Thymus (tissue), 11 donors: ENCODE data around the gene EOLA1. TPM values are rescaled to one million over a fixed set of nuclear protein-coding genes. Genes with fewer than 3 reads are reported as not detected.
"Not testable (repeated sequence)": the region's sequence is repeated elsewhere in the genome, so short reads cannot be mapped to it uniquely, and the experiment has no call there.

Experiments used
- DNase-seq, 9 donors: peaks; one replicate each; pipeline ENCODE4 v3.0.0-alpha.2; 2013; ENCODE audit warnings: low spot score in 9 of 9, low read depth in 6 of 9, missing footprints in 1 of 9
- H3K27ac ChIP-seq, 2 donors: one replicate each; pipeline ENCODE4 v1.5.1; 2013; ENCODE audit warnings: control low read depth in 1 of 2, low read depth in 1 of 2, low read length in 1 of 2, mild to moderate bottlenecking in 1 of 2, moderate library complexity in 1 of 2
- H3K27me3 ChIP-seq, 2 donors: one replicate each; pipeline ENCODE4 v1.5.1; 2013; ENCODE audit warnings: low read length in 1 of 2; ENCODE audit not compliant: control insufficient read depth in 2 of 2, insufficient read depth in 1 of 2
- H3K36me3 ChIP-seq, 2 donors: one replicate each; pipeline ENCODE4 v1.5.1; 2013; ENCODE audit warnings: low read length in 1 of 2, mild to moderate bottlenecking in 1 of 2, moderate library complexity in 1 of 2; ENCODE audit not compliant: control insufficient read depth in 2 of 2, insufficient read depth in 2 of 2
- H3K4me1 ChIP-seq, 2 donors: one replicate each; pipeline ENCODE4 v1.5.1; 2013; ENCODE audit warnings: low read length in 2 of 2; ENCODE audit not compliant: control insufficient read depth in 2 of 2, insufficient read depth in 2 of 2
- H3K4me3 ChIP-seq, 2 donors: one replicate each; pipeline ENCODE4 v1.5.1; 2013; ENCODE audit warnings: low read length in 2 of 2, control low read depth in 1 of 2, mild to moderate bottlenecking in 1 of 2
- H3K9me3 ChIP-seq, 2 donors: one replicate each; pipeline ENCODE4 v1.5.1; 2013; ENCODE audit warnings: low read length in 1 of 2, mild to moderate bottlenecking in 1 of 2; ENCODE audit not compliant: control insufficient read depth in 2 of 2, insufficient read depth in 1 of 2
- WGBS: extraction: QIAGEN DNeasy Blood & Tissue Kit; methylation state at CpG from one replicate; pipeline ENCODE4 v1.1.7; 2013; 5-methylcytosine and 5-hydroxymethylcytosine counted together
- polyA plus RNA-seq: library from polyadenylated mRNA; stranded (reverse); fragments of 200-250 nt; gene quantifications from one replicate; pipeline ENCODE4 v1.2.3, GENCODE V29; 2013
- total RNA-seq: library from RNA; stranded (reverse); fragments of 120-200 nt; gene quantifications from one replicate; pipeline ENCODE4 v1.2.4, GENCODE V29; 2013
- donor health status: healthy.

The EOLA1 gene
- total and polyA plus RNA-seq, 2 donors = 18.1 to 33.5 TPM

DNA sequence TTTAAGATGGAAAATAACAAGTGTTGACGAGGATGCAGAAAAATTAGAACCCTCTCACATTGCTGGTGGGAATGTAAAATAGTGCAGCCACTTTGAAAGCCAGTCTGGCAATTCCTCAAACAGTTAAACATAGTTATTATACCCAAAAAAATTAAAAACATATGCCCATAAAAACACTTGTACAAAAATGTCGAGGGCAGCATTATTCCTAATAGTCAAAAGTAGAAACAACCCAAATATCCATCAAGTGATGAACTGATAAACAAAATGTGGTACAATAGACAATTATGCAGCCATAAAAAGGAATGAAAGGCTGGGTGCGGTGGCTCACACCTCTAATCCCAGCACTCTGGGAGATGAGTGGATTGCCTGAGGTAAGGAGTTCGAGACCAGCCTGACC lies 42.0 kb upstream of the EOLA1 start:
- DNase-seq = no peak
- Histone ChIP-seq H3K4me1 (peaks cover 0 to 3% of the 10 kb centered on the region in 2 donors), H3K9me3 (no peaks in the 10 kb centered on the region), H3K27ac (no peak overlapping the region), H3K36me3 (peaks cover 24 to 30% of the 10 kb centered on the region in 2 donors), H3K4me3 (no peak overlapping the region), H3K27me3 (no peaks in the 10 kb centered on the region)
- over 99% methylated on average over 4 of the region's 4 CpGs for WGBS

DNA sequence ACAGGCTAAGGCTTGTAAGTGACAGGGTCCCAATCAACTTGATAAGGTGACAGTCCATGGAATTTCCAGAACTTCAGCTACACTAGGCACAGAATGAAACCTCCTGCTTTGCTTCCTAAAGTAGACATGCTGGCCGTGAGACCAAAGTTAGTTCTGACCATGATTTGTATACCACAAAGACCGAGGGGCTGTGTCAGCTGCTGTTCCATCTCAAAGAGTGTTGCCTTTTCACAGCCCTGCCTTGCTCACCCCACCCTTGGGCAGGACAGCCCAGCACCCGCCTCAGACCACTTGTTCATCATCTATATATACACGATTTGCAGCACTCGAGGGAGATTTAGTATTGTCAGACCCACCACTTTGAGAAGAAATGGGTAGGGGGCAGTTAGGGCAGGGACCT lies 41.0 kb upstream of the EOLA1 start:
- peaks cover 18 to 20% of the 10 kb centered on the region in 2 donors for H3K36me3 ChIP-seq

DNA sequence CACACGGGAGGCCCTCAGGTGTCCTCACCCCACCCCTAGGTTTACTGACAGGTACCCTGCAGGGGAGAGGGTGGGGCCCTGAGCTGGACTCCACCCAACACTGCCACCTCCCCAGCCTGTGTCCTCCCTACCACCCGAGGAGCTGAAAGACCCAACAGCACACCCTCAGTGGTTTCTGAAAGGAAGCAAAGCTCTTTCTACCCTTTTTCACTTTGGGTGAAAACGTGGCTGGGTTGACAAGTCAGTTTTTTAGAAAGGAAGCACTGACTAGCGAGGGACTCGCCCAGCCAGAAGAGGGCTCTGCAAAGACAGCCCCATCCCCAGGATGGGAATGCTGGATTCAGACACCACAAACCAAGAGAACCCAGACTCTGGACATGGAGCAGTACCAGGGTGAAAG lies 37.9 kb upstream of the EOLA1 start:
- H3K4me1 ChIP-seq = peaks cover 3 to 14% of the 10 kb centered on the region in 2 donors
- DNase-seq, H3K27me3 ChIP-seq, H3K36me3 ChIP-seq, H3K4me3 ChIP-seq, H3K27ac ChIP-seq, H3K9me3 ChIP-seq: not testable (repeated sequence)
- 57% methylated on average over 5 of the region's 5 CpGs for WGBS

More for the DNA sequence above, 41.0 kb upstream of the EOLA1 start:
- Histone ChIP-seq H3K4me3 (no peak overlapping the region), H3K27me3 (no peaks in the 10 kb centered on the region), H3K9me3 (no peaks in the 10 kb centered on the region), H3K4me1 (peaks cover 0 to 7% of the 10 kb centered on the region in 2 donors), H3K27ac (no peak overlapping the region)
- DNase-seq = no peak
- WGBS = 95% methylated on average over 5 of the region's 5 CpGs

DNA sequence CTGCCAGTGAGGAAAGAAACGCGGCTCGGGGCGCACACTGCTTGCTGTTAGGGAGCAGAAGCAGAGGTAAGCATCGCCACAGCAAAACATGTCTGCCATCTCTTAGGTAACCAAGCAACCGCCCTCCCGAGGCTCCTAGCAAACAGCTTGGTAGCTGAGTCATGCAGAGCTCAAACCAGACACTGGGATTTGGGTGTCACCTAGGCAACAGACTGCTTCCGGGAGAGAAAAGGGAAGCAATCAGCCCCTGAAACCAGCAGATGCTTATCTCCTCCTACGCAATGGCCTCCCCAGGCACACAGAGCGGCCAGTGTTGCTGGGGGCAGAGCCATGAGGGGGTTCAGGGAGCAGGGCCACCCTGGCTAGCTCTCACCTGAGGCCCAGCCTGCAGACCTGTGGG lies 37.4 kb upstream of the EOLA1 start:
- H3K4me1 ChIP-seq = peaks cover 3 to 14% of the 10 kb centered on the region in 2 donors
- DNase-seq = peak in 1 of 9 donors; percentile 54
- H3K9me3 ChIP-seq, H3K27me3 ChIP-seq, H3K4me3 ChIP-seq, H3K27ac ChIP-seq, H3K36me3 ChIP-seq: not testable (repeated sequence)
- WGBS = 6% methylated on average over 3 of the region's 10 CpGs

DNA sequence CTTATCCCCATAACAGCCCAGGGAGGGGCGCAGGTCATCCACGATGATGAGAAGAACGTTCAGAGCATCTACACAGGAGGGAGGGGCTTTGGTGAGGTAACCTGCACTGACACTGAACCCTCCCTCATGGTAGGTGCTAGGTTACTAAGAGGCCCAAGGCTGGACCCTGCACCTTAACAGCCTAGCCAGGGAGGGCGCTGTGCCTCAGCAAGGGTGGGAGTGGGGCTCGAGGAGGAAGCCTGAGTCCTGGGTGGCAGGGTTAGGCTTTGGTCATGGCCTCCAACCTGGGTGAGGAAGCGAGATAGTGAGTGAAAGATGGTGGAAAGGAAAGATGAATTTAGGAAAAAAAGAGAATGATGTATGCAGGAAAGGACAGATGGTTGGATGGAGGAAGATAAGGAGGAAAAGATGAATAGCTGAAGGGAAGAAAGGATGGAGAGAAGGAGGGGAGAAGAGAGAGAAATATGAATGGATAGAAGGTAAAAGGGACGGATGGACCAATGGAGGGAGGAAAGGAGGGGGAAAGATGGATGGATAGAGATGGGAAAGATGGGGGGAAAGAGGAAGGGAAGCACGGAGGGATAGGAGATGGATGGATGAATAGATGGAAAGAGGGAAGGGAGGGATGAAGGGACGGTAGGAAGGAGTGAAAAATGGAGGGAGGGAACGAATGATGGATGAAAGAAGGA lies 36.4 kb upstream of the EOLA1 start:
- Histone ChIP-seq H3K27me3 (peaks cover 0 to 2% of the 10 kb centered on the region in 2 donors), H3K27ac (peak overlapping the region in 1 of 2 donors; percentile 78), H3K4me3 (peak overlapping the region; percentile 57 to 58), H3K4me1 (peaks cover 3 to 14% of the 10 kb centered on the region in 2 donors), H3K9me3 (no peaks in the 10 kb centered on the region), H3K36me3 (no peaks in the 10 kb centered on the region)
- DNase-seq = peak in 3 of 9 donors; percentile 11 to 47 (median 14)
- WGBS = 45% methylated on average over 10 of the region's 10 CpGs

DNA sequence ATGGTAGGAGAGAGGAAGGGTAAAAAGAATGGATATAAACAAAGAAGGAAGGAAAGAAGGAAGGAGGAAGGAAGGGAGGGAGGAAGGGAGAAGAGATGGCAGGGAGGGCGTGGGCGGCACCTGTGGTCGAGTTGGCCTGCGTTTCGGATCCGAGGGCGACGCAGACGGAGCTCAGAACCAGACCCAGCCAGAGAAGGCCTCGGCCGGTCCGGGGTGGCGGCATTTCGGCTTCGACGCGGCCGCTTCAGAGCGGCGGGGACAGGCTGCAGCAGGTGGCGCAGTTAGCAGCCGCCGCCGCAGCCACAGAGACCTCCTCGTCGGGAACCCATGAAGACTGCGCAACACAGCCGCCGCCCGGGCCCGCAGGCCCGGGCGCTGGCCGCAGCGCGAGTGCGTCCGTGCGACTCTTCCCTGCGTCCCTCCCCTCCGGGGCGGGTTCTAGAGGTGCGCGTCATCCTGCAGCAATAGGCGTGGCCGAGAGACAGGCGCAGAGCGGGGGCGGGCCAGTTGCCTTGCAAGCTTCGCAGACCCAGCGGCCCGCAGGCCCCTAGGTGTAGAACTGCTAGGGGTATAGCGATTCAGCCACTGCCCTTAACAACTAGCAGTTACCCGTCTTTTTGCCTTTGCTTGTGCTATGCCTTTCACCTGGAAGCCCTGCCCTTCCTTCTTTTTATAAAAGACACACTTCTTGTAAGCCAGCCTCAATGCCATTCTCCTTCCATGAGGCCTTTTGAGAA lies 35.7 kb upstream of the EOLA1 start, which contains the start of gene IDS:
Gene IDS (minus strand): TSS at position 392 of the 737 bp plus-strand sequence. CDS start 169 bp downstream, at position 223.
- under 1% methylated on average over 54 of the region's 54 CpGs for WGBS
- peak; percentile 38 to 87 (median 71) for DNase-seq
- no peaks in the 10 kb centered on the region for H3K36me3 ChIP-seq
- peak within 1 kb of the TSS; percentile 57 to 58 for H3K4me3 ChIP-seq
- no peaks in the 10 kb centered on the region for H3K9me3 ChIP-seq
- H3K27me3 ChIP-seq = peaks cover 0 to 2% of the 10 kb centered on the region in 2 donors
- H3K4me1 ChIP-seq = peaks cover 3 to 14% of the 10 kb centered on the region in 2 donors
- H3K27ac ChIP-seq = peak within 1 kb of the TSS; percentile 74 to 78

DNA sequence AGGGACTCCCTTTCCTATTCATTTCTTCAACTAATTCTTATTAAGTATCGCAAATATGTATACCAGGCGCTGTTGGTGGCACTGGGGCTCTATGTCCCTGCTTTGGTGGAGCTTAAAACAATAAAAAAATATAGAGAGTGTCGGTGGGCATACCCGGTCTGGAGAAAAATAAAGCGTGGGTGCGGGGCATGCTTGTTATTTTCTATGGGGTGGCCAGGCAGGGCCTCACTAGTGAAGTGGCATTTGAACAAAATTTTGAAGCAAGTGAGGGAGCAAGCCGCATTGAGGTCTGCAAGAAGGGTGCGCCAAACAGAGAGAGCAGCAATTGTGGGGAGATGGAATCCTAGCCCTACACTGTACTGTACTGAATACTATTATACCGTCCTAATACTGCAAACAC lies 35.1 kb upstream of the EOLA1 start:
- Histone ChIP-seq H3K27ac (no peak overlapping the region), H3K4me1 (peaks cover 3 to 14% of the 10 kb centered on the region in 2 donors), H3K4me3 (peak overlapping the region in 1 of 2 donors; percentile 58), H3K9me3 (no peaks in the 10 kb centered on the region), H3K27me3 (peaks cover 0 to 2% of the 10 kb centered on the region in 2 donors), H3K36me3 (no peaks in the 10 kb centered on the region)
- 94% methylated on average over 9 of the region's 9 CpGs for WGBS
- DNase-seq = no peak

DNA sequence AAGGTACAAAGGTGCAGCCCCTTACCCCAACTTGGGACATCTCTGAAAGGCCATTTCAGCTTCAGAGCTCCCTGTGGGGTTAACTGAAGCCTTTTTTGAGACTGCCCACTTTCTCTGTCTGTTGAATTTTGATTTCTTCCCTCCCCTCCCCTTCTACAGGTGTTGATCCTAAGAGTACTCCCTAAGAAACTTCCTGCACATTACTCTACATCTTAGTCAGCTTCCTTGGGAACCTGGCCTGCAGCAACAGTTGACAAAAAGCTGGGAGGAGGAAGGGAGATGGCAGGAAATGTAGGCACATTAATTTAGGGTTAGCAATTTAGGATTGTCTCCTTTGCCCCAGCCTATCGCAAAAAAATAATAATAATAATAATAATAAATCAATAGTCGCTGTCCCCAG lies 34.5 kb upstream of the EOLA1 start:
- no peak for DNase-seq
- H3K27ac ChIP-seq = no peak overlapping the region
- no peaks in the 10 kb centered on the region for H3K36me3 ChIP-seq
- 97% methylated on average over 2 of the region's 2 CpGs for WGBS
- no peak overlapping the region for H3K4me3 ChIP-seq
- H3K27me3 ChIP-seq = peaks cover 0 to 2% of the 10 kb centered on the region in 2 donors
- H3K4me1 ChIP-seq = peaks cover 3 to 14% of the 10 kb centered on the region in 2 donors
- H3K9me3 ChIP-seq = no peaks in the 10 kb centered on the region

DNA sequence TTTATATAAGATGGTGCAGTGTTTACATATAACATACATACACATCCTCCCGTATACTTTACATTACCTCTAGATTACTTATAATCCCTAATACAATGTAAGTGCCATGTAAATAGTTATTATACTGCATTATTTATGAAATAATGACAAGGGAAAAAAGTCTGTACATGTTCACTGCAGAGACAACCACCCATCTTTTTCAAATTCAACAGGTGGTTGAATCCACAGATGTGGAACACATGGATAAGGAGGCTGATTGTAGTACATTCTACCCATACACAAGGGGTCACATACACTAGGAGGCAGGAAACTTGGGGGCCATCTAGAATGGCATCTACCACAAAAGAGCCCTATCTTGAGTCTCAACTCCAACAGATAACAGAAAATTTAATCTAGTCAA lies 32.3 kb upstream of the EOLA1 start:
- WGBS = 95% methylated on average over 1 of the region's 1 CpG
- Histone ChIP-seq H3K27ac (no peak overlapping the region), H3K4me1 (peaks cover 3 to 16% of the 10 kb centered on the region in 2 donors), H3K36me3 (no peaks in the 10 kb centered on the region), H3K27me3 (peaks cover 0 to 2% of the 10 kb centered on the region in 2 donors), H3K4me3 (no peak overlapping the region), H3K9me3 (no peaks in the 10 kb centered on the region)
- no peak for DNase-seq
